Measurements from ENCODE around the gene WDR76. TPM values are rescaled to one million over a fixed set of nuclear protein-coding genes. Genes with fewer than 3 reads are reported as not detected.
"Not testable (repeated sequence)": the region's sequence is repeated elsewhere in the genome, so short reads cannot be mapped to it uniquely, and the experiment has no call there.

WDR76 gene
- total RNA-seq, 1 experiment from 2014 or later = 20.8 TPM

DNA sequence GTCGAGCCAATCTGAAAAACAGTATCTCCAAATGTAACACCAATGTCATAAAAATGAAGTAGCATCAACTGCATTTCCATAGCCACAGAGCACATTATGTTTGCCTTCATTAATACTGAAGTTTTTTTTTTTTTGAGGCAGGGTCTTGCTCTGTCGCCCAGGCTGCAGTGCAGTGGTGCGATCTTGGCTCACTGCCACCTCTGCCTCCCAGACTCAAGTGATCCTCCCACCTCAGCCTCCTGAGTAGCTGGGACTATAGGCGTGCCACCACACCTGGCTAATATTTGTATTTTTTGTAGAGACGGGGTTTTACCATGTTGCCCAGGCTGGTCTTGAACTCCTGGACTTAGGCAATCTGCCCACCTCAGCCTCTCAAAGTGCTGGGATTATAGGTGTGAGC is 11.7 kb upstream of the WDR76 start:
- DNase-seq (ENCODE audit: extremely low read depth, low read depth) = not testable (repeated sequence)

DNA sequence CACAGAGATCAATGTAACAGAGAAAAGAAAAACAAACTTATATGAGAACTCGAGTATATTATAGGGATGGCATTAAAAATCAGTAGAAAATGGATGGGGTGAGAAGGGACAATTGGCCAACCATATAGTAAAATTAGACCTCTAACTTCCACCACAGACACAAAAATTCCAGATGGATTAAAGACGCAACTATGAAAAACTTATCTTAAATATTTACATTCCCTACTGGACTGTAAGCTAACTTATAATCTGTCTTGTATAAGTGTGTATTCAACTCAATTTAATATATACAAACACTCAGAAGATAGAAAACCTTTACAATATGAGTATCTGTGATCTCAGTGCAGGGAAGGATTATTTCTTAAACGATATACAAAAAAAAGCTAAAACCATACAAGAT is 5.3 kb upstream of the WDR76 start:
- no peak for DNase-seq (ENCODE audit: extremely low read depth, low read depth)

DNA sequence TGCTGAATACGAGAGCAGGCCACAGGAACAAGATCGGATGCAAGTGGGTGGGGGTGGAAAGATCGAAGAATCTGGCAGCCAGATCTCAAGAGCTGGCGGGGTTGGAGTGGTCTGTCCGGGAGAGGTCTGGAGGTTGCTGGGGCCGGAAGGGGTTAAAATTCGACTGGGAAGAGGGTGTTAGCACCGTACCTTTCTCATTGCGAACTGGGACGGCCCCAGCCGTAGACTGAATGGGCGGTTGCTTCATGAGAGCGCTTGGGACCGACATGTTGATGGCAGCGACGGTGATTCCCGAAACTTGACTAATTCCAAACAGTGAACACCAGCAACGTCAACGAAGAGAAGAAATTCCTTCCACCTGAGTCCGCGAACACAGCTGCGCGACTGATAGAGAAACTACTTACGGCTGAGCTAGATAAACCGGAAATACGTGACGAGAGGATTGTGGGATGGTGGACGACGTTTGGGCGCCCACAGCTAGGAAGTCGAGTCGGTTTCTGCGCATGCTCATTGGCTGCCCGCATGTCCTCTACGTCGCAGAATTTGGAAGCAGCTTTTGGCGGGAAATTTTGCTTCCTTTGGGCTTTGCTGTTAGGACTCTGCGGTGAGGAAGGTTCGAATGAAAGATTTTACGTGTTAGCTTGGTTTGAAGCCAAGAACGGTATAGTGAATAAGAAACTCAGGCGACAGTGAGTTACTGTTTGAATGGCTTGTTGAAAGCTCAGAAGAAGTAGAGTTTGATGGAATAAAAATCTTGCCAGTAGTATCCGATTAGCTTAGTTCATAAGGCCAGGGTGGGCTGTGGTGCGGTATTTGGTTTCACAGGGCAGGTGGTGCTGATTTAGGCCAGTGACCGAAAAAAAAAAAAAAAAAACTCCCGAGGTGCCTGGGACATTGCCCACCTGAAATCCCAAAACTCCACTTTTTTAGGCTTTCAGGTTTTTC is 2.2 kb upstream of the WDR76 start, which contains the start of gene MFAP1:
Gene MFAP1 (minus strand): TSS at position 389 of the 945 bp plus-strand sequence. CDS start 121 bp downstream, at position 268.
- DNase-seq (ENCODE audit: extremely low read depth, low read depth) = peak; percentile 95

DNA sequence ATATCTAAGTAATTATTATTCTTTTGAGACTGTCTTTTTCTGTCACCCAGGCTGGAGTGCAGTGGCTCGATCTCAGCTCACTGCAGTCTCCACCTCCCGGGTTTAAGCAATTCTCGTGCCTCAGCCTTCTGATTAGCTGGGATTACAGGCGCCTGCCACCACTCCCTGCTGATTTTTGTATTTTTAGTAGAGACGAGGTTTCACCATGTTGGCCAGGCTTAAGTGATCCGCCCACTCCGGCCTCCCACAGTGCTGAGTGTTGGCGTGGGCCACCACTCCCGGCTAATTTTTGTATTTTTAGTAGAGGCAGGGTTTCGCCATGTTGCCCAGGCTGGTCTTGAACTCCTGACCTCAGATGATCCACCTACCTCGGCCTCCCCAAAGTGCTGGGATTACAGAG is 1.5 kb upstream of the WDR76 start:
- not testable (repeated sequence) for DNase-seq (ENCODE audit: extremely low read depth, low read depth)

DNA sequence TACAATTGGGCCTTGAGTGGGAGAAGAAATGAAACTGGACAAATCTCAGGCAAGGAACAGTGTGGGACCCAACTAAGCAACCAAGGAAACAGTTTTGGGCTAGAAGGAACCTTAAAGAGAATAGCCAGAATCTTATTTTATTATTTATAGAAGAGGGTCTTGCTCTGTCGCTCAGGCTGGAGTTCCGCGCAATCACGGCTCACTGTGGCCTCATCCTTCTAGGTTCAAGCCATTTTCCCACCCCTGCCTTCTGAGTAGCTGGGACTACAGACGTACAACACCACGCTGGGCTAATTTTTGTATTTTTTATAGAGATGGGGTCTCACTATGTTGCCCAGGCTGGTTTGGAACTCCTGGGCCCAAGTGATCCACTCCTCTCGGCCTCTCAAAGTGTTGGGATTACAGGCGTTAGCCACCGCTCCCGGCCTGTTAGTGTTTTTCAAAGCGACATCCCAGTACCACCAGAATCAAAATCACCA is 734 bp upstream of the WDR76 start:
- DNase-seq (ENCODE audit: extremely low read depth, low read depth) = no peak

DNA sequence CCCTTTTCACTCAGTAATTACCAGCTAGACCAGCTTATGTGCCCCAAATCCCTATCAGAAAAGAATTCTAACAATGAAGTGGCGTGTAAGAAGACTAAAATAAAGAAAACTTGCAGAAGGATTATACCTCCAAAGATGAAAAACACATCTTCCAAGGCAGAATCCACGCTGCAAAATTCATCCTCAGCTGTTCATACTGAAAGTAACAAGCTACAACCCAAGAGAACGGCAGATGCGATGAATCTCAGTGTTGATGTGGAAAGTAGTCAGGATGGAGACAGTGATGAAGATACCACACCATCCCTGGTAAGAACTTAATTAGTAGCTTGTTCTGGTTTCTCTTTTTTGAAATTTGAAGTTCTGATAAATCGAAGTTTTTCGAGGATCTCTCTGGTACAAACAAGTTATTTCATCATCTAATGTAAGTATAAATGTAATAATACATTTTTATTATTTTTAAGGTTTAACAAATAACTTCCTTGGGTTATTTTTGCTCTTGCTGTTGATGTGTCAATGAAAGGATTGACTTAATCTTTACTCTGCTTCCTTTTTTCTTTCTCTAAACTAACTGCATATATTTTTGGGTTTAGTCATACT is 1.4 kb downstream of the WDR76 start:
- no peak for DNase-seq (ENCODE audit: extremely low read depth, low read depth)

DNA sequence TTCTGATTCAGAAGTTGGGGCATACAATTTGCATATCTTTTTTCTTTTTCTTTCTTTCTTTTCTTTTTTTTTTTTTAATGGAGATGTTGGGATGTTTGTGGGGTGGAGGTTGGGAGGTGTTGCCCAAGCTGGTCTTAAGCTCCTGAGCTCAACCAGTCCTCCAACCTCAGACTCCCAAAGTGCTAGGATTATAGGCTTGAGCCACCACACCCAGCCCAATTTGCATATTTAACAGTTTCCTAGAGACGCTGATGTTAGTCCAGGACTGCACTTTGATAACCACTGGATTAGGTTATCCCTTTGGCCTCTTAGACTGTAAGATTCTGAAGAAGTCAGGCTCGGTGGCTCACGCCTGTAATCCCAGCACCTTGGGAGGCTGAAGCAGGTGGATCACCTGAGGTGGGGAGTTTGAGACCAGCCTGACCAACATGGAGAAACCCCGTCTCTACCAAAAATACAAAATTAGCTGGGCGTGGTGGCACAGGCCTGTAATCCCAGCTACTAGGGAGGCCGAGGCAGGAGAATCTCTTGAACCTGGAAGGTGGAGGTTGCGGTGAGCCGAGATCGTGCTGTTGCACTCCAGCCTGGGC is 3.2 kb downstream of the WDR76 start:
- not testable (repeated sequence) for DNase-seq (ENCODE audit: extremely low read depth, low read depth)

DNA sequence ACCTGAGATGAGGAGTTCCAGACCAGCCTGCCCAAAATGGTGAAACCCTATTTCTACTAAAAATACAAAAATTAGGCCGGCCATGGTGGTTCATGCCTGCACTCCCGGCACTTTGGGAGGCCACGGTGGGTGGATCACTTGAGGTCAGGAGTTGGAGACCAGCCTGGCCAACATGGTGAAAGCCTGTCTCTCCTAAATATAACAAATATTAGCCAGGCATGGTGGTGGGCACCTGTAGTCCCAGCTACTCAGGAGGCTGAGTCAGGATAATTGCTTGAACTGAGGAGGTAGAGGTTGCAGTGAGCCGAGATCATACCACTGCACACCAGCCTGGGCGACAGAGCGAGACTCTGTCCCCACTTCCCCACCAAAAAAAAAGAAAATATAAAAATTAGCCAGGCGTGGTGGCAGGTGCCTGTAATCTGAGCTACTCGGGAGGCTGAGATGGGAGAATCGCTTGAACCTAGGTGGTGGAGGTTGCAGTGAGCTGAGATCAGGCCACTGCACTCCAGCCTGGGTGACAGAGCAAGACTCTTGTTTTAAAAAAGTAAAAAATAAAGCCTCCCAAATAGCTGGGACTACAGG is 4.0 kb downstream of the WDR76 start:
- DNase-seq (ENCODE audit: extremely low read depth, low read depth) = not testable (repeated sequence)

DNA sequence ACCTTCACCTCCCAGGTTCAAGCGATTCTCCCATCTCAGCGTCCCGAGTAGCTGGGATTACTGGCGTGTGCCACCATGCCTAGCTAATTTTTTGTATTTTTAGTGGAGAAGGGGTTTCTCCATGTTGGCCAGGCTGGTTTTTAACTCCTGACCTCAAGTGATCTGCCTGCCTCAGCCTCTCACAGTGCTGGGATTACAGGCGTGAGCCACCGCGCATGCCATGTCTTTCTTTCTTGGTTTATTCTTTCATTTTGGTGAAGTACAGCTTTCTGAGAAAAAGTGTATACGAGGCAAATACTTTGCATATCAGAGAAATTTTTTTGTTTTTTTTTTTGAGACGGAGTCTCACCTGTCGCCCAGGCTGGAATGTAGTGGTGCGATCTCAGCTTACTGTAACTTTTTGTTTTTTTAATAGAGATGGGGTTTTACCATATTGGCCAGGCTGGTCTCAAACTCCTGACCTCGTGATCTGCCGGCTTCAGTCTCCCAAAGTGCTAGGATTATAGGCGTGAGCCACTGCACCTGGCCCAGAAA is 4.8 kb downstream of the WDR76 start:
- DNase-seq (ENCODE audit: extremely low read depth, low read depth) = not testable (repeated sequence)

DNA sequence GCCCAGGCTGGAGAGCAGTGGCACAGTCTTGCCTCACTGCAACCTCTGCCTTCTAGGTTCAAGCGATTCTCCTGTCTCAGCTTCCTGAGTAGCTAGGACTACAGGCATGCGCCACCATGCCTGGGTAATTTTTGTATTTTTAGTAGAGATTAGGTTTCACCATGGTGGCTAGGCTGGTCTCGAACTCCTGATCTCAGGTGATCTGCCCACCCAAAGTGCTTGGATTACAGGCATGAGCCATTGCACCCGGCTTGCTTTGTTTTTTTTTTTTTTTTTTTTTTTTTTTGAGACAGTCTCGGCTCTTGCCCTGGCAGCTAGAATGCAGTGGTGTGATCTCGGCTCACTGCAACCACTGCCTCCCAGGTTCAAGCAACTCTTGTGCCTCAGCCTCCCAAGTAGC is 5.7 kb downstream of the WDR76 start:
- DNase-seq (ENCODE audit: extremely low read depth, low read depth) = not testable (repeated sequence)

DNA sequence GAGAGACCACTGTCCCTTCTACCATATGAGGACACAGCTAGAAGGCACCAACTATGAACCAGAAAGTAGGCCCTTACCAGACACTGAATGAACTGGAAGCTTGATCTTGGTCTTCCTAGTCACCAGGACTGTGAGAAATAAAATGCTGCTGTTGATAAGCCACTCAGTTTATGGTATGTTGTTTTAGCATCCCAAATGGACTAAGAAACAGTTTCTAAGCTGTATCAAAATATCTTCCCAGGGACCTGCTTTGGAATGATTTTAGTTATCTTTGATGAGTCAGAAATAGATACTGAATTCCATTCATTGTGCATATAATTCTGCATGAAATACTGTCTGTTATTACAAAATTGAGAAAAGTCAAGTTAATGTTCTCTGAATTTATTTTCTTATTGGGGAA is 18.6 kb downstream of the WDR76 start:
- DNase-seq (ENCODE audit: extremely low read depth, low read depth) = no peak

DNA sequence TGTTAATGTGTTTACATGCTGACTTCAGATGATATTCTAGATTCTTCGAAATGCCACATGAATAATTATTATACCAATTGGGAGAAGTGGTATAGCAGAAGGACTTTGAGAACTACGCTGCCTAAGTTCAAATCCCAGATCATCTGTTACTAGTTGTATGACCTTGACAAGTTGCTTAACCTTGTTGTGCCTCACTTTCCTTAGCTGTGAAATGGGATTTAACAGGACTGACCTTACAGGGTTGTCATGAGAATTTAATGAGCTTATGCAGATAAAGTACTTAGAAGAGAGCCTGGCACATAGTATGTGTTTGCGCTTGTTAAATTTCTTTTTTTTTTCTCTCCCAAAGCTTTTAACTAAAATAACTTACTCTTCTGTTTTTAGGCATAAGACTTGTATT is 24.4 kb downstream of the WDR76 start:
- DNase-seq (ENCODE audit: extremely low read depth, low read depth) = no peak

DNA sequence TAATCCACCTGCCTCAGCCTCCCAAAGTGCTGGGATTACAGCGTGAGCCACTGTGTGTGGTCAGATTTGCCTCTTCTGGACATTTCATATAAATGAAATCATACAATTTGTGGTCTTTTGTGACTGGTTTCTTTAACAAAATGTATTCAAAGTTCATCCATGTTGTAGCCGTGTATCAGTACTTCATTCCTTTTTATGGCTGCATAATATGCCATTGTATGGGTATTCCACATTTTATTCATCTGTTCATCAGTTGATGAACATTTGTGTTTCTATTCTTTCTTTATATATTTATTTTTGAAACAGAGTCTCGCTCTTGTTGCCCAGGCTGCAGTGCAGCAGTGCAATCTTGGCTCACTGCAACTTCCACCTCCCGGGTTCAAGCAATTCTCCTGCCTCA is 25.8 kb downstream of the WDR76 start:
- DNase-seq (ENCODE audit: extremely low read depth, low read depth) = no peak

DNA sequence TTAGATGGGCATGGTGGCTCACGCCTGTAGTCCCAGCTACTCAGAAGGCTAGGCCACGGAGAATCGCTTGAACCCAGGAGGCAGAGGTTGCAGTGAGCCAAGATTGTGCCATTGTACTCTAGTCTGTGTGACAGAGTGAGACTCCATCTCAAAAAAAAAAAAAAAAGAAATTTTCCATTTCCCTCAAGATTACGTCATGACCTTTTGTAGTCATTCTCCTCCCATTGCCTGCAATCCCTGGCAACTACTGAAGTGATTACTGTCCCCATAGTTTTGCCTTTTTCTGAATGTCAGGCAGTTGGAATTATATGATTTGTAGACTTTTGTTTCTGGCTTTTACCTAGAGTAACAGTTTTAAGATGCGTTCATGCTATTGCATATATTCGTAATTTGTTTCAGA is 28.0 kb downstream of the WDR76 start:
- no peak for DNase-seq (ENCODE audit: extremely low read depth, low read depth)

DNA sequence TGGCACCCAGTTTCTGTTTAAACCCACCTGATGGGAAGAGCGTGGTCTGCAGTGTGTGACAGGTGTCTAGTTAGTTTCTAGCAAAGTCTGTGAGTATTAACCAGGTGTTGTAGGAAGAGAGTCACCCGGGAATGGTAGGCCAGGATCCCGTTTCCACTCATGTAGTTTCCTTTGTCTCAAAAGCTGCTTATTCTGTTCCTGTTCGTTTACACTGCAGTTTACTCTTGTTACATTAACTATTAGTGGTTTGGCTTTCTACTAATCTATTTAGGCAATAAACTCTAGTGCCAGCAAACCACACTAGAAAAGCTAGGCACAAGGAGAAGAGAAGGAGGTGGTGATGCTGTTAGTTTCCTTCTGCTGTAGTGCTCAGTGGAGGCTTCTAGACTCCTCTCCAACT is 32.7 kb downstream of the WDR76 start:
- no peak for DNase-seq (ENCODE audit: extremely low read depth, low read depth)

DNA sequence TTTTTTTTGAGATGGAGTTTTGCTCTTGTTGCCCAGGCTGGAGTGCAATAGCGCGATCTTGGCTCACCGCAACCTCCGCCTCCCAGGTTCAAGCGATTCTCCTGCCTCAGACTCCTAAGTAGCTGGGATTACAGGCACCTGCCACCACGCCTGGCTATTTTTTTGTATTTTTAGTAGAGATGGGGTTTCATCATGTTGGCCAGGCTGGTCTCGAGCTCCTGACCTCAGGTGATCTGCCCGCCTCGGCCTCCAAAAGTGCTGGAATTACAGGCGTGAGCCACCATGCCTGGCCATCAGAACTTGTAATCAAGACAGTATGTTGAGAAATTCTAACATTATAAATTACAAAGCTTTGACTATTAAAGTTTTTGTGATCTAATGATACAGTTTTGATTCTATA is 39.8 kb downstream of the WDR76 start:
- not testable (repeated sequence) for DNase-seq (ENCODE audit: extremely low read depth, low read depth)

DNA sequence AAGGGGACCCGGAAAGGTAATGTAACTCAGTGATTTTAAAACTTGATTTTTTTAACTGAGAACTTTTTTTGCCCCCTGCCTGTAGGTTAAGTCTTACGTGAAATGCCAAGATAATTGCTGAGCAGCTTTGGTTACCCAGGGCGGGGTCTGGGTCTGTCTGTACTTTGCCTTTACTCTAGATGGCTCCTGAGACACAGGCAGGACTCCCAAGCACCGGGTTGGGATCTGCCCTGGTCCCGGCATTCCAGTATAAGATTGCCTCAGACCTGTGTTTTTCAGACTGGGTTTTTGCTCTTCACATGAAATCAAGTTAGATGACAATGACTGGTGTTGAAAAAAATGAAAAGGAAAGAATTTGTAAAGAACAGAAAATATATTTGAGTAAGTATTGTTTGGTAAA is 40.3 kb downstream of the WDR76 start:
- DNase-seq (ENCODE audit: extremely low read depth, low read depth) = no peak

DNA sequence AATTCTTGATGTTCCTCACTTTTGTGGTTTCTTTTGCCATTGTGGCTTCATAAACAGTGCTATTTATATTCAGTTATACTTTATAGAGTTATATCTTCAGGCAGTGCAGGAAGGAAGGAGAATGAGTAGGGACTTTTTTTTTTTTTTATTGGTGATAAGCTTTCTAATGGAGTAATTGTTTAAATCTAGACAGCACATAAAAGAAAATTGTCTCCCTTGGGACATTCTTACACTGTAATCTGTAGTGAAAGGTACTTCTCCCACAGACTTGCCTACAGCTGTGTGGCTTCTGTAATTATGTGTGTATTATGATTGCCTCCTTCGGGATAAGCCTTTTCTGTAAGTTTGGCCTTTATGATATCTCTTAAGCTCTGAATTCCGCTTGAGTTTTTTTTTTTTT is 41.6 kb downstream of the WDR76 start:
- DNase-seq (ENCODE audit: extremely low read depth, low read depth) = no peak

DNA sequence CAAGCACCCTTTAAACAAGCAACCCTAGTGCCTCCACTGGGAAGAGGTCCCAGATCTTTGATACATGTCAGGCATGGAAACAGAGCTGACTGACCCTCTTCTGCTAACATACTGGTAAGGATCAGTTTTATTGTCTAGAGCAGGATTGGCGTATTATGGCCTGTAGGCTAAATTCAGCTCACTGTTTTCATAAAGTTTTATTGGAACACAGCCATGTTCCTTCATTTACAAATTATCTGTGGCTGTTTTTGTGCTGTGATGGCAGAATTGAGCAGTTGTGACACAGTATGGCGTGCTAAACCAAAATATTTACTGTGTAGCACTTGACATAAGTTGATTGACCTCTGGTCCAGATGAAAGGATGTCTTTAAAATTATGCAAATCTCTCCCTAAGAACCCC is 45.0 kb downstream of the WDR76 start:
- DNase-seq (ENCODE audit: extremely low read depth, low read depth) = no peak

DNA sequence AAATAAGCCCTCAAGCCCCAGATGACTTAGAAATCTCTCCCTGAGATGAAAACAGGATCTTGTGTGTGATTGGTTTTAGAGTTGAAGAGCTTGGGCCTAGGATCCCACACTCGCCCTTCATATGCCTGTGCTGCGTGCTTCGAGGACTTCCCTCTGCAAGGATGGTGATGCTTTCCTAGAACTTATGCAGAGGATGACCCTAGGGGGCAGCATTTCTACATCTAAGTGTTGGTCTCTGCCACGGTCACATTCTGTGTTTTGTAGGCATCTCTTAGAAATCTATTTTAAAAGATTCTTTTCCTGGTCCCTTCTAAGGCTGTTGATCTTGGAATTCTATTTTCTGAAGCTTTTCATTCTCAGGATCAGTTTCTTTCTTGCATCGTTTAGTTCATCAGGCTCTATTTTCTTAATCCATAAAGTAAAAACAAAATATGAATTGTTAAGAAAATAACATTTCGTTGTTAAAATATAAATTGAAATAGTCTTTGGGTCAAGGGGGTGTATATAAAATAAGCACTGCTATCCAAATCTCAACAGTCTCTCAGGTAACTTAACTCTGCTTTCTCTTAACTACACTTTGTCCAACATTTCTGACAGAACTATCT is 45.7 kb downstream of the WDR76 start:
- peak; percentile 53 for DNase-seq (ENCODE audit: extremely low read depth, low read depth)

Measured in NCI-H460 (cell line).